ENCODE results near the gene NR1D2.

NR1D2 gene

GRCh38 chr3:23984934-23985333, 39.8 kb downstream of the NR1D2 start:
- H2BK12ac ChIP-seq (ENCODE audit: low read length in 2 of 2): no peak overlapping the region
- no peak overlapping the region for H3K23ac ChIP-seq (ENCODE audit: low read length in 2 of 2)
- no peaks in the 10 kb centered on the region for H3K9me3 ChIP-seq (ENCODE audit: control insufficient read depth, low read length)
- no peak overlapping the region for H3K18ac ChIP-seq (ENCODE audit: low read depth in 1 of 2, low read length in 2 of 2)
- H3K4me3 ChIP-seq (ENCODE audit: insufficient read depth in 1 of 2, low read depth in 1 of 2, low read length in 2 of 2): no peak overlapping the region
- H2BK15ac ChIP-seq (ENCODE audit: low read depth, poor library complexity, severe bottlenecking): no peak overlapping the region
- no peak overlapping the region for H2AFZ ChIP-seq (ENCODE audit: low read depth, low read length)
- H3K4me1 ChIP-seq (ENCODE audit: control insufficient read depth, insufficient read depth, low read depth, low read length): peaks cover 6% of the 10 kb centered on the region
- H3K4ac ChIP-seq (ENCODE audit: low read depth in 1 of 2, low read length in 2 of 2): no peak overlapping the region
- H2AK5ac ChIP-seq (ENCODE audit: low read length, severe bottlenecking): no peak overlapping the region
- no peak overlapping the region for H4K91ac ChIP-seq (ENCODE audit: low read length)
- DNase-seq: no peak
- H4K8ac ChIP-seq (ENCODE audit: low read length): no peak overlapping the region
- H3K27me3 ChIP-seq (ENCODE audit: control insufficient read depth in 1 of 2, insufficient read depth in 1 of 2, low read length in 2 of 2): no peaks in the 10 kb centered on the region
- peaks cover 6 to 7% of the 10 kb centered on the region in 2 experiments for H3K36me3 ChIP-seq (ENCODE audit: control insufficient read depth in 1 of 2, insufficient read depth in 2 of 2, low read depth in 1 of 2, low read length in 2 of 2)
- no peak overlapping the region for H3K9ac ChIP-seq (ENCODE audit: low read length)
- no peaks in the 10 kb centered on the region for H3K79me1 ChIP-seq (replicated peaks; ENCODE audit: low read length, poor library complexity, severe bottlenecking)
- H2BK120ac ChIP-seq (ENCODE audit: low read depth, low read length): no peak overlapping the region
- no peak overlapping the region for H3K27ac ChIP-seq (ENCODE audit: low read length, poor library complexity, severe bottlenecking)
- no peak overlapping the region for H2BK5ac ChIP-seq (ENCODE audit: low read depth, low read length, poor library complexity, severe bottlenecking)
- H3K14ac ChIP-seq (ENCODE audit: low read length in 2 of 2): no peak overlapping the region
- 98% methylated on average over 3 of the region's 3 CpGs for WGBS
- H3K4me2 ChIP-seq (ENCODE audit: low read length, poor library complexity, severe bottlenecking): no peak overlapping the region

DNA sequence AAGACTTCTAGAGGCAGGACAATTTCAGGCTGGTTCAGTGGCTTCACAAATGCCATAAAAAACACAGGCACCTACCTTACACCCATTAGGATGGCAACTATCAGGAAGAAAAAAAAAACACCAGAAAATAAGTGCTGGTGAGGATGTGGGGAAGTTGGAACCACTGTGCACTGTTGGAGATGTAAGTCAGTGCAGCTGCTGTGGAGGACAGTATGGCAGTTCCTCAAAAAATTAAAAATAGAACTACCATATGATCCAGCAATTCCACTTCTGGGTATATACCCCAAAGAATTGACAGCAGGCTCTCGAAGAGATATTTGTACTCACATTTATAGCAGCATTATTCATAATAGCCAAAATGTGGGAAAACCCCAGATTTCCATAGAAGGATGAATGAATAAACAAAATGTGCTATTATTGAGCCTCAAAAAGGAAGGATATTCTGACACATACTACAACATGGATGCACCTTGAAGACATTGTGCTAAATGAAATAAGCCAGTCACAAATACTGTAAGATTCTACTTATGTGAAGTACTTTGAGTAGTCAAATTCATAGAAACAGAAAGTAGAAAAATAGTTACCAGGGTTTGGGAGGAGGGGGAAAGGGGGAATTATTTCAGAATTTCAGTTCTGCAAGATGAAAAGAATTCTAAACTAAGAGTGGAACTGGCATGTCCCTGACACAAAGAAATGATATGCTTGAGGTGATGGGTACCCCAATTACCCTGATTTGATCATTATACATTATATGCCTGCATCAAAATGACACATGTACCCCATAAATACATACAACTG, 40.9 kb downstream of the NR1D2 start:
- no peak overlapping the region for H4K8ac ChIP-seq (ENCODE audit: low read length)

GRCh38 chr3:23987356-23987755, 42.3 kb downstream of the NR1D2 start:
- 30% methylated on average over 7 of the region's 8 CpGs for WGBS
- H3K4me3 ChIP-seq (ENCODE audit: insufficient read depth in 1 of 2, low read depth in 1 of 2, low read length in 2 of 2): no peak overlapping the region
- peaks cover 2% of the 10 kb centered on the region for H3K4me1 ChIP-seq (ENCODE audit: control insufficient read depth, insufficient read depth, low read depth, low read length)
- H4K8ac ChIP-seq (ENCODE audit: low read length): peak overlapping the region; percentile 12
- no peak overlapping the region for H2BK15ac ChIP-seq (ENCODE audit: low read depth, poor library complexity, severe bottlenecking)
- no peaks in the 10 kb centered on the region for H3K79me1 ChIP-seq (replicated peaks; ENCODE audit: low read length, poor library complexity, severe bottlenecking)
- H4K91ac ChIP-seq (ENCODE audit: low read length): no peak overlapping the region
- H2BK5ac ChIP-seq (ENCODE audit: low read depth, low read length, poor library complexity, severe bottlenecking): no peak overlapping the region
- H3K4ac ChIP-seq (ENCODE audit: low read depth in 1 of 2, low read length in 2 of 2): peak overlapping the region in 1 of 2 experiments; percentile 76
- H2AFZ ChIP-seq (ENCODE audit: low read depth, low read length): no peak overlapping the region
- no peak overlapping the region for H2AK5ac ChIP-seq (ENCODE audit: low read length, severe bottlenecking)
- no peaks in the 10 kb centered on the region for H3K27me3 ChIP-seq (ENCODE audit: control insufficient read depth in 1 of 2, insufficient read depth in 1 of 2, low read length in 2 of 2)
- no peak overlapping the region for H3K4me2 ChIP-seq (ENCODE audit: low read length, poor library complexity, severe bottlenecking)
- H2BK120ac ChIP-seq (ENCODE audit: low read depth, low read length): peak overlapping the region; percentile 6
- H3K9ac ChIP-seq (ENCODE audit: low read length): no peak overlapping the region
- H3K27ac ChIP-seq (ENCODE audit: low read length, poor library complexity, severe bottlenecking): no peak overlapping the region
- no peak overlapping the region for H3K14ac ChIP-seq (ENCODE audit: low read length in 2 of 2)
- H2BK12ac ChIP-seq (ENCODE audit: low read length in 2 of 2): peak overlapping the region; percentile 56 to 64
- H3K18ac ChIP-seq (ENCODE audit: low read depth in 1 of 2, low read length in 2 of 2): peak overlapping the region in 1 of 2 experiments; percentile 65
- no peaks in the 10 kb centered on the region for H3K36me3 ChIP-seq (ENCODE audit: control insufficient read depth in 1 of 2, insufficient read depth in 2 of 2, low read depth in 1 of 2, low read length in 2 of 2)
- peak; percentile 86 for DNase-seq
- H3K9me3 ChIP-seq (ENCODE audit: control insufficient read depth, low read length): no peaks in the 10 kb centered on the region
- no peak overlapping the region for H3K23ac ChIP-seq (ENCODE audit: low read length in 2 of 2)

More for the DNA sequence above, 40.9 kb downstream of the NR1D2 start:
- H3K18ac ChIP-seq (ENCODE audit: low read depth in 1 of 2, low read length in 2 of 2): no peak overlapping the region
- no peak overlapping the region for H2BK15ac ChIP-seq (ENCODE audit: low read depth, poor library complexity, severe bottlenecking)
- no peak overlapping the region for H2BK5ac ChIP-seq (ENCODE audit: low read depth, low read length, poor library complexity, severe bottlenecking)
- no peak overlapping the region for H3K9ac ChIP-seq (ENCODE audit: low read length)
- no peaks in the 10 kb centered on the region for H3K79me1 ChIP-seq (replicated peaks; ENCODE audit: low read length, poor library complexity, severe bottlenecking)
- peaks cover 6% of the 10 kb centered on the region for H3K4me1 ChIP-seq (ENCODE audit: control insufficient read depth, insufficient read depth, low read depth, low read length)
- no CpG with 5 or more reads among the region's 1 CpG for WGBS
- H4K91ac ChIP-seq (ENCODE audit: low read length): no peak overlapping the region
- H3K4ac ChIP-seq (ENCODE audit: low read depth in 1 of 2, low read length in 2 of 2): no peak overlapping the region
- no peak overlapping the region for H3K27ac ChIP-seq (ENCODE audit: low read length, poor library complexity, severe bottlenecking)
- H3K4me3 ChIP-seq (ENCODE audit: insufficient read depth in 1 of 2, low read depth in 1 of 2, low read length in 2 of 2): no peak overlapping the region
- no peak overlapping the region for H2AK5ac ChIP-seq (ENCODE audit: low read length, severe bottlenecking)
- H3K23ac ChIP-seq (ENCODE audit: low read length in 2 of 2): no peak overlapping the region
- no peak overlapping the region for H2BK12ac ChIP-seq (ENCODE audit: low read length in 2 of 2)
- H3K27me3 ChIP-seq (ENCODE audit: control insufficient read depth in 1 of 2, insufficient read depth in 1 of 2, low read length in 2 of 2): no peaks in the 10 kb centered on the region
- peaks cover 6% of the 10 kb centered on the region in 2 experiments for H3K36me3 ChIP-seq (ENCODE audit: control insufficient read depth in 1 of 2, insufficient read depth in 2 of 2, low read depth in 1 of 2, low read length in 2 of 2)
- no peak for DNase-seq
- no peak overlapping the region for H3K14ac ChIP-seq (ENCODE audit: low read length in 2 of 2)
- H3K9me3 ChIP-seq (ENCODE audit: control insufficient read depth, low read length): no peaks in the 10 kb centered on the region
- H2AFZ ChIP-seq (ENCODE audit: low read depth, low read length): no peak overlapping the region
- no peak overlapping the region for H2BK120ac ChIP-seq (ENCODE audit: low read depth, low read length)
- H3K4me2 ChIP-seq (ENCODE audit: low read length, poor library complexity, severe bottlenecking): no peak overlapping the region

GRCh38 chr3:23991306-23991682, 46.2 kb downstream of the NR1D2 start:
- H3K36me3 ChIP-seq (ENCODE audit: control insufficient read depth in 1 of 2, insufficient read depth in 2 of 2, low read depth in 1 of 2, low read length in 2 of 2): no peaks in the 10 kb centered on the region
- no peak overlapping the region for H3K14ac ChIP-seq (ENCODE audit: low read length in 2 of 2)
- H2AFZ ChIP-seq (ENCODE audit: low read depth, low read length): no peak overlapping the region
- no peaks in the 10 kb centered on the region for H3K27me3 ChIP-seq (ENCODE audit: control insufficient read depth in 1 of 2, insufficient read depth in 1 of 2, low read length in 2 of 2)
- H3K4me2 ChIP-seq (ENCODE audit: low read length, poor library complexity, severe bottlenecking): no peak overlapping the region
- H3K9me3 ChIP-seq (ENCODE audit: control insufficient read depth, low read length): no peaks in the 10 kb centered on the region
- peak; percentile 70 for DNase-seq
- H3K27ac ChIP-seq (ENCODE audit: low read length, poor library complexity, severe bottlenecking): no peak overlapping the region
- peak overlapping the region; percentile 16 to 46 for H3K18ac ChIP-seq (ENCODE audit: low read depth in 1 of 2, low read length in 2 of 2)
- H2BK15ac ChIP-seq (ENCODE audit: low read depth, poor library complexity, severe bottlenecking): no peak overlapping the region
- no peak overlapping the region for H4K8ac ChIP-seq (ENCODE audit: low read length)
- no peak overlapping the region for H4K91ac ChIP-seq (ENCODE audit: low read length)
- no peak overlapping the region for H3K4me3 ChIP-seq (ENCODE audit: insufficient read depth in 1 of 2, low read depth in 1 of 2, low read length in 2 of 2)
- H2BK12ac ChIP-seq (ENCODE audit: low read length in 2 of 2): no peak overlapping the region
- H2BK5ac ChIP-seq (ENCODE audit: low read depth, low read length, poor library complexity, severe bottlenecking): no peak overlapping the region
- H3K79me1 ChIP-seq (replicated peaks; ENCODE audit: low read length, poor library complexity, severe bottlenecking): no peaks in the 10 kb centered on the region
- H3K4ac ChIP-seq (ENCODE audit: low read depth in 1 of 2, low read length in 2 of 2): peak overlapping the region in 1 of 2 experiments; percentile 57
- H2BK120ac ChIP-seq (ENCODE audit: low read depth, low read length): no peak overlapping the region
- H3K23ac ChIP-seq (ENCODE audit: low read length in 2 of 2): no peak overlapping the region
- no peaks in the 10 kb centered on the region for H3K4me1 ChIP-seq (ENCODE audit: control insufficient read depth, insufficient read depth, low read depth, low read length)
- H2AK5ac ChIP-seq (ENCODE audit: low read length, severe bottlenecking): no peak overlapping the region
- WGBS: 62% methylated on average over 3 of the region's 3 CpGs
- no peak overlapping the region for H3K9ac ChIP-seq (ENCODE audit: low read length)

All from mesenchymal stem cell (in vitro differentiated cells and primary cell).